HEK293 (cell line): ENCODE data around the gene ANGEL2.

ENCODE experiments used
- KLF7 ChIP-seq: fragments of 450-650 bp; formaldehyde crosslinking; IDR thresholded peaks from 2 replicates; pipeline ENCODE4 v1.5.1; 2016; ENCODE audit warnings: missing biosample characterization, missing genetic modification characterization, borderline replicate concordance
- ZFP41 ChIP-seq: fragments of 450-650 bp; formaldehyde crosslinking; IDR thresholded peaks from 2 replicates; pipeline ENCODE4 v1.5.1; 2016; ENCODE audit warnings: missing biosample characterization, missing genetic modification characterization, borderline replicate concordance
- ZNF114 ChIP-seq: fragments of 450-650 bp; formaldehyde crosslinking; IDR thresholded peaks from 2 replicates; pipeline ENCODE4 v1.5.0; 2017; ENCODE audit warnings: missing biosample characterization, missing genetic modification characterization
- ZNF18 ChIP-seq: fragments of 450-650 bp; formaldehyde crosslinking; IDR thresholded peaks from 2 replicates; pipeline ENCODE4 v1.5.1; 2016; ENCODE audit warnings: missing biosample characterization, missing genetic modification characterization
- ZNF292 ChIP-seq: fragments of 450-650 bp; formaldehyde crosslinking; IDR thresholded peaks from 2 replicates; pipeline ENCODE4 v1.5.1; 2016; ENCODE audit warnings: low read depth, missing biosample characterization, missing genetic modification characterization, borderline replicate concordance
- TF ChIP-seq, protein P1 (sequence below): fragments of 450-650 bp; formaldehyde crosslinking; IDR thresholded peaks from 2 replicates; pipeline ENCODE4 v1.5.1; 2016; ENCODE audit warnings: missing biosample characterization, missing genetic modification characterization, borderline replicate concordance

DNA sequence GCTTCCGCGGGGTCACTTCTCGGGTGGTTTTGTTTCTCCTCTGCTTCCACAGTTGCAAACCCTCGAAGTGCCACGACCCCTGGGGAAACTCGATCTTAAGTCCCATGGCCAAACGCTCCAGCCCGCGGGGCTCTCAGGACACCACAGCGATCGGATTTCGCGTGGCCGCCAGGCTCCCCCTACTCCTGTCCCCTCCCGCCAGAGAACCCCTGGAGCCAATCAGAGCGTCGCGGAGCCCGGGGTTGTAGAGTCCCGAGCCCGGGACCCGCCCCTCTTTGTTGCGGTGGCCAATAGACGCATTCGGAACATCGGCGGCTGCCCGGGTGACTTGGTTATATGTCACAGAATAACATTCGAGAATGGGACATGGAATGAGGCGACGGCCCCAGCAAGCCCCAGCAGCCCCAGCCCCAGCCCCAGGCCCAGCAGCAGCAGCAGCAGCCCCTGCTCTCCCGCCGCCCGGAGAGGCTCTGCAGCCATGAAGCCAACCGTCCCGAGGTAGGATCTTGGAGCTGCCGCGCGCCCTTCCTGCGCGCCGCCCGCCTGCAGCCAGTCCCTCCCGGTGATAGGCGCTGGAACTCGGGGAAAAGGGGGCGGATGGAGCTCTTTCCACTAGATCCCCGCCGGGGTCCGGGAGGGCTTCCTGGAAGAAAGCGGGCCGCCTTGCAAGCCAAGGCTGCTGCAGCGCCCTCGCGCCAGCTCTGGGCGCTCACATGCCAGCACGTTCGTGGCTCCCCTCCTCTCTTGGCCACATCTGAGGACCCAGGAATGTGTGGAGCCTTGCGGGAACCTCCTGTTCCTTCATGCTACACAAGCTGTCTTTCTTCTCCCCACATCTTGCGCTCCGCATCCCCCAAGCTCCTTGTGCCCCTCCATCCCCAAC is 65.2 kb downstream of the ANGEL2 start, which contains the start of gene VASH2:
- no peak for TF ChIP-seq KLF7 (tag by site-specific recombination)
- TF ChIP-seq ZFP41 (tag by site-specific recombination) = no peak
- TF ChIP-seq ZNF292 (tag by site-specific recombination) = no peak
- TF ChIP-seq, protein P1, sequence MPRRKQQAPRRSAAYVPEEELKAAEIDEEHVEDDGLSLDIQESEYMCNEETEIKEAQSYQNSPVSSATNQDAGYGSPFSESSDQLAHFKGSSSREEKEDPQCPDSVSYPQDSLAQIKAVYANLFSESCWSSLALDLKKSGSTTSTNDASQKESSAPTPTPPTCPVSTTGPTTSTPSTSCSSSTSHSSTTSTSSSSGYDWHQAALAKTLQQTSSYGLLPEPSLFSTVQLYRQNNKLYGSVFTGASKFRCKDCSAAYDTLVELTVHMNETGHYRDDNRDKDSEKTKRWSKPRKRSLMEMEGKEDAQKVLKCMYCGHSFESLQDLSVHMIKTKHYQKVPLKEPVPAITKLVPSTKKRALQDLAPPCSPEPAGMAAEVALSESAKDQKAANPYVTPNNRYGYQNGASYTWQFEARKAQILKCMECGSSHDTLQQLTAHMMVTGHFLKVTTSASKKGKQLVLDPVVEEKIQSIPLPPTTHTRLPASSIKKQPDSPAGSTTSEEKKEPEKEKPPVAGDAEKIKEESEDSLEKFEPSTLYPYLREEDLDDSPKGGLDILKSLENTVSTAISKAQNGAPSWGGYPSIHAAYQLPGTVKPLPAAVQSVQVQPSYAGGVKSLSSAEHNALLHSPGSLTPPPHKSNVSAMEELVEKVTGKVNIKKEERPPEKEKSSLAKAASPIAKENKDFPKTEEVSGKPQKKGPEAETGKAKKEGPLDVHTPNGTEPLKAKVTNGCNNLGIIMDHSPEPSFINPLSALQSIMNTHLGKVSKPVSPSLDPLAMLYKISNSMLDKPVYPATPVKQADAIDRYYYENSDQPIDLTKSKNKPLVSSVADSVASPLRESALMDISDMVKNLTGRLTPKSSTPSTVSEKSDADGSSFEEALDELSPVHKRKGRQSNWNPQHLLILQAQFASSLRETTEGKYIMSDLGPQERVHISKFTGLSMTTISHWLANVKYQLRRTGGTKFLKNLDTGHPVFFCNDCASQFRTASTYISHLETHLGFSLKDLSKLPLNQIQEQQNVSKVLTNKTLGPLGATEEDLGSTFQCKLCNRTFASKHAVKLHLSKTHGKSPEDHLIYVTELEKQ (tag by site-specific recombination) = no peak
- no peak for TF ChIP-seq ZNF18 (tag by site-specific recombination)
- TF ChIP-seq ZNF114 (tag by site-specific recombination) = no peak
